Mesothelial cell of epicardium (in vitro differentiated cells): ENCODE results near the gene CRTC1. TPM values are rescaled to one million over a fixed set of nuclear protein-coding genes. Genes with fewer than 3 reads are reported as not detected.

Experiments used
- DNase-seq, 2 experiments: peaks; one replicate each; pipeline ENCODE4 v3.0.0; 2021; ENCODE audit warnings: low spot score in 2 of 2; ENCODE audit not compliant: unreplicated experiment in 2 of 2
- H3K27ac Mint-ChIP-seq: 2 replicates; pipeline ENCODE4 v1.8.0; 2021; ENCODE audit warnings: mixed read lengths
- H3K27me3 Mint-ChIP-seq: 2 replicates; pipeline ENCODE4 v1.8.0; 2021; ENCODE audit warnings: low read depth, mixed read lengths
- H3K36me3 Mint-ChIP-seq: 2 replicates; pipeline ENCODE4 v1.8.0; 2021; ENCODE audit warnings: mixed read lengths
- H3K4me1 Mint-ChIP-seq: 2 replicates; pipeline ENCODE4 v1.8.0; 2021; ENCODE audit warnings: mixed read lengths
- H3K4me3 Mint-ChIP-seq: 2 replicates; pipeline ENCODE4 v1.8.0; 2021; ENCODE audit warnings: mild to moderate bottlenecking, moderate library complexity, mixed read lengths
- H3K9me3 Mint-ChIP-seq: 2 replicates; pipeline ENCODE4 v1.8.0; 2021; ENCODE audit warnings: mixed read lengths
- total RNA-seq: library from RNA; stranded (reverse); gene quantifications from 3 replicates; pipeline ENCODE4 v1.2.1, GENCODE V29; 2021
- TF ChIP-seq, protein P1 (sequence below): fragments of 200-600 bp; sonication (generic); IDR thresholded peaks from one replicate; pipeline ENCODE4 v1.5.0; 2021; ENCODE audit warnings: antibody characterized with exemption; ENCODE audit not compliant: unreplicated experiment

CRTC1 gene
- total RNA-seq, 1 donor from 2014 or later, result 31.9 TPM

DNA sequence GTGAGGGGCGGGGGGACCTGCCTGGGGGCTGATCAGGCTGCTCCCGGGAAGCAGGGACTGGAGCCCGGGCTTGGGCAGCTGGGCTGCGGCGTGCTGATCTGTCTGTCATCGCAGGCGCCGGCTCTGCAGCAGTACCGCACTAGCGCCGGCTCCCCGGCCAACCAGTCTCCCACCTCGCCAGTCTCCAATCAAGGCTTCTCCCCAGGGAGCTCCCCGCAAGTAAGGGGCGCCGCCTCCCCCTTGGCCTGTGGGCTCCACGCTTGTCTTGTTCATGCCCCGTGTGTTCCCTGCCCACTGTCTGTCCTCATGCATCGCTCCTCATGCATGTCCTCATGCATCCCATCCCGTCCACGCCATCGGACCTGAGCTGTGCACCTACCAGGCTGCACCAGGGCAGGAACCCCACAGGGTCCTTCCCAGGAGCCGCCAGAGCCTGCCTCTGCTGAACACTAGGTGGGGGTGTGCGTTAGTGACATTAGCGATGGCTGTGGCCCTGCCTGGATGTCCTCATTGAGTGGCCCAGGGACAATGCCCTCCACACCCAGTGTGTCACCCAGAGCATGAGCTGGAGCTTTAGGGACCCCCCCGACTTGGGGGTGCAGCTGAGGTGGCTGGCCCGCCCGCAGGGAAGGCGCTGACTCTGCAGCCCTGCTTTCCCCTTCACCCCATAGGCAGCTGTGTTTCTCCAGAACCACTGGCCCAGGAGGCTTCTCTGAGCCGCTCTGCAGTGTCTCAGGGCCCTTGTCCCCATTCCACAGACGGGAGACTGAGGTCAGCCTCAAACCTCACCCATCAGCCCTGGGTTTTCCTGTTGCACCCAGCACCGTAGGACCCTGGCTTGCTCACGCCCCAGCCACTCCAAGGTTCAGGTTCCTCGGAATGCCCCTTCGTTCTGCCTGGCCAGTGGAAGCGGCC is 88.1 kb downstream of the CRTC1 start:
- DNase-seq, result no peak
- no peaks in the 10 kb centered on the region for H3K9me3 Mint-ChIP-seq
- H3K4me3 Mint-ChIP-seq, result no peak overlapping the region
- no peaks in the 10 kb centered on the region for H3K4me1 Mint-ChIP-seq
- H3K27me3 Mint-ChIP-seq, result peaks cover 6% of the 10 kb centered on the region
- TF ChIP-seq, protein P1, sequence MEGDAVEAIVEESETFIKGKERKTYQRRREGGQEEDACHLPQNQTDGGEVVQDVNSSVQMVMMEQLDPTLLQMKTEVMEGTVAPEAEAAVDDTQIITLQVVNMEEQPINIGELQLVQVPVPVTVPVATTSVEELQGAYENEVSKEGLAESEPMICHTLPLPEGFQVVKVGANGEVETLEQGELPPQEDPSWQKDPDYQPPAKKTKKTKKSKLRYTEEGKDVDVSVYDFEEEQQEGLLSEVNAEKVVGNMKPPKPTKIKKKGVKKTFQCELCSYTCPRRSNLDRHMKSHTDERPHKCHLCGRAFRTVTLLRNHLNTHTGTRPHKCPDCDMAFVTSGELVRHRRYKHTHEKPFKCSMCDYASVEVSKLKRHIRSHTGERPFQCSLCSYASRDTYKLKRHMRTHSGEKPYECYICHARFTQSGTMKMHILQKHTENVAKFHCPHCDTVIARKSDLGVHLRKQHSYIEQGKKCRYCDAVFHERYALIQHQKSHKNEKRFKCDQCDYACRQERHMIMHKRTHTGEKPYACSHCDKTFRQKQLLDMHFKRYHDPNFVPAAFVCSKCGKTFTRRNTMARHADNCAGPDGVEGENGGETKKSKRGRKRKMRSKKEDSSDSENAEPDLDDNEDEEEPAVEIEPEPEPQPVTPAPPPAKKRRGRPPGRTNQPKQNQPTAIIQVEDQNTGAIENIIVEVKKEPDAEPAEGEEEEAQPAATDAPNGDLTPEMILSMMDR, result no peak
- no peak overlapping the region for H3K27ac Mint-ChIP-seq
- peaks cover 7% of the 10 kb centered on the region for H3K36me3 Mint-ChIP-seq

DNA sequence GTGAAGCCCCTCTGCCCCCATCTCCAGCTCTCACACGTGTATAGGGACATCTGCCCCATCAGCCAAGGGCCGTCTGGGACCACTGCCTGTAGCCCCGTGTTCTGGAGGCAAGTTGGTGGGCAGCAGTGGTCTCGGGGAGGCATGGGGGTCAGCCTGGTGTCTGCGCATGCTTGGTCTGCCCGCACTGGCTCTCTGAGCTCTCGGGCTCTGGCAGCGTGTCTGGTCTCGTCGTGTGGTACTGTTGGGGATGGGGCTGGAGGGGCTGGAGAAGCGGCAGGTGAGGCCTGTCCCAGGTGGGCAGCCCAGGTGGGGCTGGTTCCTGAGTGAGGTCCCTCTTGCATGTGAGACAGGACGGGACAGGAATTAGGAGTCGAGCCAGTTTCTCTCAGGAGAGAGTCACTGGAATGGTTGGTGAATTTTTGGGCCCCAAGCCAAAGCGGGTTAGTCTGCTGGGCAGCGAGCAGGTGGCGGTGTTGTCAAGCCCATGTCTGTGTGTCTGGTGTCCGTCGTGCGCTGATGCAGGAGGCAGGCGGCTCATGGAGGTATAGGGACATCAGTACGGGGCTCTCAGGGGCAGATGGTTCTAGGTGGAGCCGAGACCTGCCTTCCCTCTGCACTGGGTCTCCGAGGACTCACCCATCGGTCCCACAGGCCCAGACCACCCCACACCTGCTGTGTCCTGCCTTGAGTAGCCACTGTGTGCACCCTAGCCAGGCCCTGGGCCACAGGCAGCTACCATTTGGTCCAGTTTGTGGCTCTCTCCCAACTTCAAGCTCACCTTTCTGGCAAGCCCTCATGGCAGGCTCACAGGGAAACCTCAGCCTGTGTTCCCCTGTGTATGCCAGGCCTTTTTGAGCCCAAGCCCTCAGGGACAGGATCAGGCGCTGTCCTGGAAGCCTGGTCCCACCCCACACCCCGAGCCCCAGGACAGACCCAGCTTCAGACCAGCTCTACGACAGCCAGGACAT is 89.4 kb downstream of the CRTC1 start:
- no peaks in the 10 kb centered on the region for H3K36me3 Mint-ChIP-seq
- H3K27me3 Mint-ChIP-seq, result peaks cover 16% of the 10 kb centered on the region
- TF ChIP-seq, protein P1, result no peak
- H3K4me3 Mint-ChIP-seq, result no peak overlapping the region
- H3K9me3 Mint-ChIP-seq, result no peaks in the 10 kb centered on the region
- no peak overlapping the region for H3K27ac Mint-ChIP-seq
- peaks cover 2% of the 10 kb centered on the region for H3K4me1 Mint-ChIP-seq
- DNase-seq, result no peak

- no peak for DNase-seq
- TF ChIP-seq, protein P1, result no peak
- H3K36me3 Mint-ChIP-seq, result no peaks in the 10 kb centered on the region
- H3K9me3 Mint-ChIP-seq, result no peaks in the 10 kb centered on the region
- no peak overlapping the region for H3K4me3 Mint-ChIP-seq
- H3K27me3 Mint-ChIP-seq, result peaks cover 24% of the 10 kb centered on the region
- H3K27ac Mint-ChIP-seq, result no peak overlapping the region
- H3K4me1 Mint-ChIP-seq, result peaks cover 5% of the 10 kb centered on the region
Observed at GRCh38 chr19:18773682-18774081, 90.2 kb downstream of the CRTC1 start.

GRCh38 chr19:18774107-18774506 is 90.6 kb downstream of the CRTC1 start:
- no peaks in the 10 kb centered on the region for H3K36me3 Mint-ChIP-seq
- TF ChIP-seq, protein P1, result no peak
- DNase-seq, result no peak
- H3K4me1 Mint-ChIP-seq, result peaks cover 5% of the 10 kb centered on the region
- no peak overlapping the region for H3K27ac Mint-ChIP-seq
- H3K27me3 Mint-ChIP-seq, result peaks cover 28% of the 10 kb centered on the region
- H3K4me3 Mint-ChIP-seq, result no peak overlapping the region
- no peaks in the 10 kb centered on the region for H3K9me3 Mint-ChIP-seq

- Mint-ChIP-seq H3K27me3 (peaks cover 36% of the 10 kb centered on the region), H3K36me3 (no peaks in the 10 kb centered on the region), H3K4me3 (no peak overlapping the region), H3K4me1 (peaks cover 5% of the 10 kb centered on the region), H3K27ac (no peak overlapping the region), H3K9me3 (no peaks in the 10 kb centered on the region)
- DNase-seq, result no peak
- TF ChIP-seq, protein P1, result no peak
Observed at GRCh38 chr19:18774782-18775444, 91.4 kb downstream of the CRTC1 start.
